ENCODE data around the gene AZIN2.

AZIN2 gene

GRCh38 chr1:33165809-33166208 lies 84.9 kb downstream of the AZIN2 start:
- no peak for TF ChIP-seq CTCF (IDR thresholded peaks at IDR 0.05)

DNA sequence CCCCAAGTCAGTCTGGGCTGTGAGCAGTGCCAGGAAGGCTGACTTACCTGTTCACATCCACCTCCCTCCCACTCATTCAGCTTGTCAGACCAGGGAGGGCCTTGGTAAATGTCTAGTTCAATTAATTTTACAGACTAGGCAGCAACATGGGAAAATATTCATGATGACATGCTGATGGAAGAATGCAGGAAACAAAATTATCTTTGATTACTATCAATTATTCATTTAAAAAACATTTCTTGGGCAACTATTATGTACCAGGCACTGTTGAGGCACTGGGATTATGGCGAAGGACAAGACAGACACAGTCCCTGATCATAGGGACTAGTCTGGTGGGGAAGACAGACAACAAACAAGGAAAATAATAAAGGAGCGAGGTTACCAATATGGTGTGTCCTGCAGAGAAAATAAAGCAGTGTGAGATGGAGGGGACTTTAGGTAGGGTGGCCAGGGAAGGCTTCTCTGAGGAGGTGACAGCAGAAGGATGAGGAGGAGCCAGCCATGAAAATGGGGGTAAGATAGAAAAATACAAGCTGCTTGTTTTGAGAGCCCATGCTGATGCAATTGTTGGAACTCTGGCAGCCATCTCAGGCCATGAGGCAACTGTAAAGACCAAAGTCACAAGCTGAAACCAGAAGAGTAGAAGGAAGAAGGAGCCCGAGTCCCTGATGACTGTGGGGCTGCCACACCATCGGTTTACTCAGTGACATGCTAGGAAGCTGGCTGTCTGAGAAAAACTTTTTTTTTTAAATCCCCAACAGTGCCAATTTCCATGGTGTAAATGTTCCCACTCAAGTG lies 86.9 kb downstream of the AZIN2 start:
- no peak for TF ChIP-seq CTCF (IDR thresholded peaks at IDR 0.05)

GRCh38 chr1:33168556-33169289 lies 87.8 kb downstream of the AZIN2 start:
- TF ChIP-seq CTCF (IDR thresholded peaks at IDR 0.05), result no peak

GRCh38 chr1:33169290-33170055 lies 88.5 kb downstream of the AZIN2 start:
- no peak for TF ChIP-seq CTCF (IDR thresholded peaks at IDR 0.05)

Data from LNCAP (cell line).